ENCODE measurements around the gene SLC49A4. TPM values are rescaled to one million over a fixed set of nuclear protein-coding genes. Genes with fewer than 3 reads are reported as not detected.

SLC49A4 gene
- total RNA-seq, 3 donors from 2014 or later, result 1.7 to 2.0 (median 1.7) TPM

DNA sequence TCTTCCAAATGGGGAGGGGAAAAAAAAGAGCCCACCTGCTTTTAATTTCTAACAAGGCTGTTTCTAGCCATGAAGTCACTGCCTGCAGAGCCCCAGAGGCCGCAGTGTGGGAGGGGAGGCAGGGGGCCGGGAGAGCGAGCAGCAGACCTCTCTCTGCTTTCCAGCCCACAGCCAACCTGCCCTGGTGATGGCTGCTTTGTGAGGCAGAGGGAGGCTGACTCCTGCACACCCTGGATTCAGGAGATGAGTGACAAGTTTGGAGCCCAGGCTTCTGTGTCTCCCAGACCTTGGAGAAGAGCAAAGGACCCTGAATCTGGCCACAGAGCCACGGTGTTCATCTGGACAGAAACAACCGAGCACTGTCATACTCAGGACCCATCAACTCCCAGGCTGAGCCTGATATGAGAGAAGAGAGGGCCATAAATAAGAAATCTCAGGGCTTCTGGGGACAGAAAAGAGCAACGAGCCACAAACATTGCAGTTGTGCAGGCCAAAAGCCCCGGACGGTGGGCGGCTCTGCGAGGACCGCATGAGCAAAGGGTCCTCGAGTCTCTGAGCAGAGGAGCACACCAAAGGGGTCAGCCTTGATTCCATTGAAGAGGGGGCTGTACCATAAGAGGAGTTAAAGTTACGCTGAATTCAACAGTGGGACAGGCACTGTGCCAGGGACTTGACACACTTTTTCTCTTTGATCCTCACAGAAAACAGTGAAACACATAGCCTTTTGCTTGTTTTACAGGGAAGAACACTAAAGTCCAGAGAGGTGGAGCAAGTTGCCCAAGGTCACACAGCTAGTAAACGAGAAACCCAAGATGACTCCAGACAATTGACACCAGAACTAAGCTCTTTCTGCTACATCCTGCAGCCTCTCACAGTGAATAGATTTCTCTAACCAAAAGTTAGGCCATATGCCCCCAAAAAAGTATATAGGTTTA, 135.5 kb downstream of the SLC49A4 start:
- H3K36me3 Mint-ChIP-seq (ENCODE audit: insufficient read depth), result no peaks in the 10 kb centered on the region
- H3K27me3 Mint-ChIP-seq (ENCODE audit: low read depth), result peaks cover 2% of the 10 kb centered on the region
- ATAC-seq, result no peak
- no peaks in the 10 kb centered on the region for H3K4me1 Mint-ChIP-seq (ENCODE audit: low read depth)
- DNase-seq, result no peak
- H3K9me3 Mint-ChIP-seq, result no peaks in the 10 kb centered on the region
- H3K4me3 Mint-ChIP-seq, result no peak overlapping the region

Other genes starting within 250 kb of the SLC49A4 start
- gene PARP9, start 230.8 kb upstream of the SLC49A4 start, total RNA-seq, result 10 to 100 TPM; 18.2 to 30.9 (median 20.3) TPM
- 10 to 100 TPM; 21.6 to 36.5 (median 25.2) TPM for gene DTX3L, start 230.7 kb upstream of the SLC49A4 start, total RNA-seq
- gene PARP15, start 217.4 kb upstream of the SLC49A4 start, total RNA-seq, result 1 to 10 TPM; 2.5 to 6.4 (median 2.7) TPM
- gene PARP14, start 114.2 kb upstream of the SLC49A4 start, total RNA-seq, result 10 to 100 TPM; 22.8 to 48.9 (median 23.5) TPM
- 1 to 10 TPM; 7.6 to 8.8 (median 7.7) TPM for gene HSPBAP1, start 1.2 kb upstream of the SLC49A4 start, total RNA-seq
- gene SEMA5B, start 232.7 kb downstream of the SLC49A4 start, total RNA-seq, result not detected

All from activated T-cell treated with anti-CD3 and anti-CD28 coated beads, Interleukin-2, amount 50 U/mL, for 4 hours (primary cell).